ENCODE measurements around the gene CARD10. TPM values are rescaled to one million over a fixed set of nuclear protein-coding genes. Genes with fewer than 3 reads are reported as not detected.
A peak's percentile ranks its signal among the peaks of the same experiment; 100 is the strongest.
"Not testable (repeated sequence)": the region's sequence is repeated elsewhere in the genome, so short reads cannot be mapped to it uniquely, and the experiment has no call there.

Gene CARD10
- total RNA-seq, 1 donor: 0.54 TPM

- peak in 1 of 3 donors; percentile 25 for DNase-seq (ENCODE audit: low read depth in 2 of 3, low spot score in 2 of 3)
Measured at GRCh38 chr22:37472418-37473006, 46.7 kb downstream of the CARD10 start.

- DNase-seq (ENCODE audit: low read depth in 2 of 3, low spot score in 2 of 3): no peak
Measured at GRCh38 chr22:37471727-37472417, 47.3 kb downstream of the CARD10 start.

GRCh38 chr22:37470087-37470445 is 49.1 kb downstream of the CARD10 start:
- DNase-seq (ENCODE audit: low read depth in 2 of 3, low spot score in 2 of 3): no peak

GRCh38 chr22:37469416-37470086 is 49.7 kb downstream of the CARD10 start:
- no peak for DNase-seq (ENCODE audit: low read depth in 2 of 3, low spot score in 2 of 3)

- not testable (repeated sequence) for DNase-seq (ENCODE audit: low read depth in 2 of 3, low spot score in 2 of 3)
Measured at GRCh38 chr22:37468201-37468695, 51.0 kb downstream of the CARD10 start.

- DNase-seq (ENCODE audit: low read depth in 2 of 3, low spot score in 2 of 3): no peak
Measured at GRCh38 chr22:37467391-37467955, 51.7 kb downstream of the CARD10 start.

GRCh38 chr22:37464181-37464580 is 55.0 kb downstream of the CARD10 start:
- DNase-seq (ENCODE audit: low read depth in 2 of 3, low spot score in 2 of 3): peak in 2 of 3 donors; percentile 24 to 55

- DNase-seq (ENCODE audit: low read depth in 2 of 3, low spot score in 2 of 3): peak in 1 of 3 donors; percentile 54
Measured at GRCh38 chr22:37462983-37463382, 56.2 kb downstream of the CARD10 start.

GRCh38 chr22:37462436-37462835 is 56.8 kb downstream of the CARD10 start:
- DNase-seq (ENCODE audit: low read depth in 2 of 3, low spot score in 2 of 3): no peak

GRCh38 chr22:37461961-37462360 is 57.3 kb downstream of the CARD10 start:
- no peak for DNase-seq (ENCODE audit: low read depth in 2 of 3, low spot score in 2 of 3)

GRCh38 chr22:37460684-37461083 is 58.5 kb downstream of the CARD10 start:
- DNase-seq (ENCODE audit: low read depth in 2 of 3, low spot score in 2 of 3): no peak

- DNase-seq (ENCODE audit: low read depth in 2 of 3, low spot score in 2 of 3): no peak
Measured at GRCh38 chr22:37459206-37459605, 60.0 kb downstream of the CARD10 start.

- peak; percentile 63 to 80 (median 68) for DNase-seq (ENCODE audit: low read depth in 2 of 3, low spot score in 2 of 3)
Measured at GRCh38 chr22:37457093-37457893, 61.9 kb downstream of the CARD10 start.

- no peak for DNase-seq (ENCODE audit: low read depth in 2 of 3, low spot score in 2 of 3)
Measured at GRCh38 chr22:37456346-37456745, 62.9 kb downstream of the CARD10 start.

GRCh38 chr22:37455896-37456295 is 63.3 kb downstream of the CARD10 start:
- no peak for DNase-seq (ENCODE audit: low read depth in 2 of 3, low spot score in 2 of 3)

- DNase-seq (ENCODE audit: low read depth in 2 of 3, low spot score in 2 of 3): peak in 1 of 3 donors; percentile 47
Measured at GRCh38 chr22:37454857-37455686, 64.1 kb downstream of the CARD10 start.

GRCh38 chr22:37453696-37454095 is 65.5 kb downstream of the CARD10 start:
- no peak for DNase-seq (ENCODE audit: low read depth in 2 of 3, low spot score in 2 of 3)

- no peak for DNase-seq (ENCODE audit: low read depth in 2 of 3, low spot score in 2 of 3)
Measured at GRCh38 chr22:37451218-37451617, 68.0 kb downstream of the CARD10 start.

GRCh38 chr22:37449331-37450001 is 69.7 kb downstream of the CARD10 start:
- peak in 2 of 3 donors; percentile 29 to 49 for DNase-seq (ENCODE audit: low read depth in 2 of 3, low spot score in 2 of 3)
